HG03342 (cell line): ENCODE measurements around the gene TRAPPC3.

Experiments
- ATAC-seq: cut with Tn5 transposase; IDR thresholded peaks from one replicate; pipeline ENCODE4 v1.9.1; 2021; ENCODE audit warnings: mild to moderate bottlenecking, moderate library complexity; ENCODE audit not compliant: unreplicated experiment

Gene TRAPPC3

DNA sequence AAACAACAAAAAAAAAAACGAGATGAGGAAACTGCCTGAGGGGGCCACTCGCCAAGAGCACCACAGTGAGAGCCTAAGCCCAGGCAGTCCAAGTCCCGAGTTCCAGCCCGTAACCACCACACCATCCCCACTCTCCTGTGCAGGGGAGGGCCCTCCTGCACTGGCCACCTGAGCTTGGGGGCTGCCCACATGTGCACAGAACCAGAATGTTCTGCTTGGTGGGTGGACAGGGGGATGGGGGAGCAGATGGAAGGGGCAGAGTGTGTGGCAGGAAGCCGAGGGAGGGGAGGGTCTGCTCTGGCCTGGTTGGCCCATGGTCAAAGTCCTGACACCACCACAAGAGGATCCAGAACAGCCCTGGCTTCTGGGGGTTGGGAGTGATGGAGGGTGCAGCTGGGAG lies 43.0 kb downstream of the TRAPPC3 start:
- ATAC-seq: no peak

GRCh38 chr1:36101546-36101945 lies 47.7 kb downstream of the TRAPPC3 start:
- ATAC-seq: no peak

- ATAC-seq: no peak
These were observed 48.9 kb downstream of the TRAPPC3 start for GRCh38 chr1:36100376-36100775.

- no peak for ATAC-seq
These were observed 49.5 kb downstream of the TRAPPC3 start for GRCh38 chr1:36099681-36100341.

DNA sequence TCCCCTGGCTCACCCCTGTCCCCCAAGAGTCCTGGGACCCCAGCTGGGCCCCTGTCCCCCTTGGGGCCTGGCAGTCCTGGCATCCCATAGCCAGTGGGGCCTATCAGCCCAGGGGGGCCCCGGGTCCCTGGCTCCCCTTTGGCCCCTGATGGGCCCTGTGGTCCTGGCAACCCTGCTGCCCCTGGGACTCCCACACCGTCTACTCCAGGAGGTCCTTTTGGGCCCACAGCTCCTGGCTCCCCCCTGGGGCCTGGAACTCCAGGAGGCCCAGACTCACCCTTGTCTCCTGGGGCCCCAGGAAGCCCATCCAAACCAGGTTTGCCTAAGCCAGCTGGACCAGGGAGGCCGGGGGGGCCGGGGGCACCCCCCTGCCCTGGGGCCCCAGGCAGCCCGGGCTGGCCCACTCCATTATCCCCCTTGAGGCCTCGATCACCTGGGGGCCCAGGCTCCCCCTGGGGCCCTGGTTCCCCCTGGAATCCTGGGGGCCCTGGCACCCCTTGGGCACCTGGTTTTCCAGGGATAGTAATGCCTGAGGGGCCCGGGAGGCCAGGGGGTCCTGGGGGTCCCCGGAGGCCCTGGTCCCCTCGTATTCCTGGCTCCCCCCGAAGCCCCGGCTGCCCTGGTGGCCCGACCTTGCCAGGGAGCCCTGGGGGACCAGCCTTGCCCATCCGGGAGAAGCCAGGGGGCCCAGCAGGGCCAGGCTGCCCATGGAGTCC lies 50.5 kb downstream of the TRAPPC3 start:
- ATAC-seq: no peak

DNA sequence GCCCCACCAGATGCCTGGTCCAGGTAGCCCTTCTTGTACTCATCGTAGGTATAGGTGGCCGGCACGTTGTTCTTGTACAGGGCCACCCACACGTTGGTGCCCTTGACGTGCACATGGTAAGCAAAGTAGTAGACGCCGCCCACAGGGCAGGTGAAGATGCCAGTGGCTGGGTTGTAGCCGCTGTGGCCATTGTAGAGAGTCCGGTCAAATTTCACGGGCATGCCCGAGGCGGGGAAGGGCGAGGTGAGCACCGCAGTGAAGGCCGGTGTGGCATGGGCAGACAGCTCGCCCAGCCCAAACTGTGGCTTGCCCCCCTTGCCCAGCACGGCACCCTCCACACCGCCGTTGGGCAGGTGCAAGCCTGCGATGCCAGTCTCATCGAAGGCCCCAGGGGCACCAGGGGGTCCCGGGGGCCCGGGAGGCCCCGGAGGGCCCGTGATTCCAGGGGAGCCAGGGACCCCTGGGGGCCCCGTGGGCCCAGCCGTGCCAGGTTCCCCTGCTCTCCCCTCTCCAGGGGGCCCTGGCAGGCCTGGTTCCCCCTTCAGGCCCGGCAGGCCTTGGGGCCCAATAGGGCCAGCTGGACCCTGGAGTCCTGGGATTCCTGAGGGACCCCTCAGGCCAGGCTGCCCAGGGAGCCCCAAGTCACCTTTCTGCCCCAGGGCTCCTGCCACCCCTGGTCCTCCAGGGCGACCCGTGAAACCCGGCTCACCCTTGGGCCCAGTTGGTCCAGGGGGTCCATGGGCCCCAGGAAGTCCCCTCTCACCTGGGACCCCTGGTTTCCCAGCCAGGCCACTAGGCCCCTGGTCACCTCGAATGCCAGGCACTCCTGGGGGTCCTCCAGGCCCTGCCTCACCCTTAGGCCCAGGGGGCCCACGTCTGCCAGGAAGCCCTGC lies 51.3 kb downstream of the TRAPPC3 start:
- no peak for ATAC-seq

DNA sequence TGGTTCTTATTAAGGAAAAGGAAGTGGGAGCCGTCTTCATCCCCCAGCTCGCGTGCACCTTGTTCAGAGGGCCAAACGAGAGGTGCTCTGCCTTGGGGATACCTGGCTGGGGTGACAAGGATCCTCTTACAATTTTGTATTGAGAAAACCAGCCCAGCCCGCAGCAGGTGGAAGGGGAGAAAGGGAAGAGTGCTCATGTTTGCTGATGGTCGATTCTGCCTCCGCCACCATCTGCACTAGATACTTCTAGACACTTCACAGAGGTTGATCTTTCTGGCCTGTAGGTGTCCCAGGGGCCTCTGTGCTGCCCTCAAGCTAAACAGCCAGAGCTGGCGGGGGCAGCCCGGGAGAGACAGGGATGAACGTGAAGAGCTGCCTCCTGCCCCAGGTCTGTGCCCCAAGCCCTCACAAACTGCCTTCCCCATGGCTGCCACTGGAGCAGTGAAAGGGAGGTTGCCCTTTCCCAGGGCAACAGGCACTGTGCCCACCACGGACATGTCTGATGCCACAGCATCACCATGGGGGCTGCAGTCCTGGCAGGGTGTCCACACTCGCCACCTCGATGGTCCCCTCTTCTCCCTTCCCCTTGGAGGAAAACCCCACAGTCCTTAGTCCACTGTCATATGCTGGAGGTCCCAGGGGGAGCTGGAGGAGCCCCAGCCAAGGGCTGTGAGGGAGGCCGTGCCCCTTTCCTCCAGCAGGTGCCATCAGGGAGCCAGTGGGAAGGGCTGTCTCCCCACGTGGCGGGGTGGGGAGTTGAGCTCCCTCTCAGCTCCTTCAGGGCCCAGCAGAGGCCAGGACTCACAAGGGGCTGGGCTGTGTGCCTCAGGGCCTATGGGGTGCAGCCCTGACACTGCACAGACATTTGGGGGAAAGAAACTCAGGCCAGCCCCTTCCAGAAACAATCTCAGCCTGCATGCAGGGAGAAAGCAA lies 52.5 kb downstream of the TRAPPC3 start:
- no peak for ATAC-seq

DNA sequence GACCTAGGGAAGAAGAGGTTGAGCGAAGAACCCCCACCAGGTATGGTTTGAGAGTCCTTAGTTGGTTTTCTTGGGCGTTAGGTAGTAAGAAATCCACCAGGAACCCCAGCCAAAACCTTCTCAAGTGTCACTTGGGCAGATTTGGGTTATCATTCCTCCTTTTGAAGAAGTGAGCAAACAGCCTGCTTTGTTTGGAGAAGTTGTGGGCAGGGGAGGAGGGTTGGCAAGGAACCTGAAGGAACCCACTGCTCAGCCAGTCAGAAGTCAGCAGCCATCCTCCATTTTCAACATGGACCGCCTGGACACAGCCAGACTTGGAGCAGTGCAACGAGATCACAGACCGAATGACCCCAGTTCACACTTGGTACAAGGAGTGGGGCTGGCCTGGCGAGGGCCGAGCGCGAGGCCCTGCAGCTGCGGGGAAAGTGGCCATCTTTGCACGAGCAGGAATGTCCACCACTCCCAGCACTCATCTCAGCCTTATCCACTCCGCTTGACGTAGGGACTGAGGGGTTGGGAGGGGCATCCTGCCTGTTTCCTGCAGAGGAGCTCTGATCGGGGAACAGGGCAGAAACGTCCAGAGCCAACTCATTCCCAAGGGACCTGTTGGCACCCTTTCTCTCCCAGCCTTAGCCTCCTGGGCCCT lies 53.4 kb downstream of the TRAPPC3 start:
- ATAC-seq: no peak

GRCh38 chr1:36094621-36095061 lies 54.6 kb downstream of the TRAPPC3 start:
- ATAC-seq: no peak

- no peak for ATAC-seq
These were observed 55.4 kb downstream of the TRAPPC3 start for GRCh38 chr1:36093929-36094328.

DNA sequence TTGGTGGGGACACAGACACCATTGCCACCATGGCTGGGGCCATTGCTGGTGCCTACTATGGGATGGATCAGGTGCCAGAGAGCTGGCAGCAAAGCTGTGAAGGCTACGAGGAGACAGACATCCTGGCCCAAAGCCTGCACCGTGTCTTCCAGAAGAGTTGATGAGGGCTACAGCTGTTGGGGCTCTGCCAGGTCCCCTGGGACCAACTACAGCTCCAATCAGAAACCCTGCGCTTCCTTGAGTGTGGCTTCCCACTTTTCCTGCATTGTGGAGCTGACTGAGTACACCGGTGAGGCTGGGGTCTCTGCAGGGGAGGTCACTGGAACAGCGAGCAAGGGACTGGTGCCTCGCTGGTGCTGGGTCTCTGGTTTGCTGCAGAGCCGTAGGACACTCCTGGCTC lies 56.1 kb downstream of the TRAPPC3 start:
- no peak for ATAC-seq

- no peak for ATAC-seq
These were observed 56.5 kb downstream of the TRAPPC3 start for GRCh38 chr1:36092798-36093185.

DNA sequence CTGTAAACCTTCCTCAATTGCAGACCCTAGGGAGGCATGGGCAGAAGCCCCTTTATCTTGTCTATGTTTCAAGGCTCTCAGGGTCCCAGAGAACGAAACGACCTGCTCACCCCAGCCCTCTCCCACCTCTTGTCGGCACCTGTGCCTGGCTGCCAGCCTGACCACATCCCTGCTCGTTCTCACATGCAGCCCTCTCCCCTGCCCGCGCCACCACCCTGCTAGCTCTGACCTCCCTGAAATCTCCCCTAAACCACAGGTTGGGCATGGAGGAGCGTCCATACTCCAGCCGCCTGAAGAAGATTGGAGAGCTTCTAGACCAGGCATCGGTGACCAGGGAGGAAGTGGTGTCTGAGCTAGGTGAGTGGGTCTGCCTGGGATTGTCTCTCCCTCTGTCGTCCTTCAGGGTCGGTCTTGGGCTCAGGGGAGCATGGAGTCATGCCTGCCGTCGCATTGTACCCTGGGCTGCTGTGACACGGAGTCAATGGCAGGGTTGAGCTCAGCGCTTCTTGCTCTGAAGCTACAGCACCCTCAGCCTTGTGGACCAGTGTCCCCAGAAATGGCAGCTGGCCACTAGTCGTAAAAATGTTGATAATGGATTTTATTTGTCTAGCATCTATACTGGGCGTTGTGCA lies 57.0 kb downstream of the TRAPPC3 start:
- ATAC-seq: no peak

DNA sequence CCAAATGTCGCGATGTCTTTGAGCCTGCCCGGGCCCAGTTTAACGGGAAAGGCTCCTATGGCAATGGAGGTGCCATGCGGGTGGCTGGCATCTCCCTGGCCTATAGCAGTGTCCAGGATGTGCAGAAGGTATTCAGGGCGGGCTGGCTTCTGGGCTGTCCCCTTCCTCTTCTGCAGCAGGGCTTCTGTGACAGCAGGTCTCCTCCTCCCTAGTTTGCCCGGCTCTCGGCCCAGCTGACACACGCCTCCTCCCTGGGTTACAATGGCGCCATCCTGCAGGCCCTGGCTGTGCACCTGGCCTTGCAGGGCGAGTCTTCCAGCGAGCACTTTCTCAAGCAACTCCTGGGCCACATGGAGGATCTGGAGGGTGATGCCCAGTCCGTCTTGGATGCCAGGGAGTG lies 57.6 kb downstream of the TRAPPC3 start:
- ATAC-seq: no peak

GRCh38 chr1:36091141-36091540 lies 58.1 kb downstream of the TRAPPC3 start:
- no peak for ATAC-seq

- no peak for ATAC-seq
These were observed 59.7 kb downstream of the TRAPPC3 start for GRCh38 chr1:36089393-36090121.

GRCh38 chr1:36088577-36089392 lies 60.5 kb downstream of the TRAPPC3 start, which contains the start of gene ADPRS:
Gene ADPRS, plus strand, starts transcription at chr1:36088892. Its CDS starts 13 bp downstream, at chr1:36088905.
- ATAC-seq: peak; percentile 75

DNA sequence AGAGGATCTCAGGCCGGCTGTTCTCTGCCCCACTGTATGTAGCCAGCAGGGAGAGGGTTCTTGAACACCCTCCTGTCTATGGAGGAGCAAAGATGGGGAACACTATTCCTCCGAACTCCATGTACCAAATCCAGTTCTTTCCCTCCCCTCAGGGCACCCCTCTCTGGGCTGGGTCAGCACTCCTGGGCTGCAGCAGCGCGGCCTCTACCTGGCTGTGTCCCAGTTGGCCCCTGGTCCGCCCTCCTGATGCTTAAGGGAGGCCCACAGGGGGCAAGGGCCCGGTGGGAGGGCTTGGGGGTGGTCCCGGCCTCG lies 61.1 kb downstream of the TRAPPC3 start:
- no peak for ATAC-seq
